GM21390 (cell line): ENCODE measurements around the gene SELENOM.
"Not testable (repeated sequence)": the region's sequence is repeated elsewhere in the genome, so short reads cannot be mapped to it uniquely, and the experiment has no call there.

ENCODE experiments used
- ATAC-seq: cut with Tn5 transposase; IDR thresholded peaks from one replicate; pipeline ENCODE4 v1.9.1; 2021; ENCODE audit not compliant: unreplicated experiment

Gene SELENOM

GRCh38 chr22:31080164-31080847 is 27.1 kb downstream of the SELENOM start:
- no peak for ATAC-seq

- no peak for ATAC-seq
These were observed 28.2 kb downstream of the SELENOM start for GRCh38 chr22:31079095-31079642.

- not testable (repeated sequence) for ATAC-seq
These were observed 29.0 kb downstream of the SELENOM start for GRCh38 chr22:31078389-31078788.

- ATAC-seq = no peak
These were observed 29.7 kb downstream of the SELENOM start for GRCh38 chr22:31077681-31078080.

- no peak for ATAC-seq
These were observed 31.4 kb downstream of the SELENOM start for GRCh38 chr22:31075961-31076360.

- not testable (repeated sequence) for ATAC-seq
These were observed 33.7 kb downstream of the SELENOM start for GRCh38 chr22:31073545-31074145.

GRCh38 chr22:31073125-31073524 is 34.2 kb downstream of the SELENOM start:
- ATAC-seq = not testable (repeated sequence)

- not testable (repeated sequence) for ATAC-seq
These were observed 37.6 kb downstream of the SELENOM start for GRCh38 chr22:31069691-31070314.

GRCh38 chr22:31068970-31069369 is 38.4 kb downstream of the SELENOM start:
- no peak for ATAC-seq

- no peak for ATAC-seq
These were observed 43.0 kb downstream of the SELENOM start for GRCh38 chr22:31064369-31064768.

GRCh38 chr22:31062566-31063230 is 44.7 kb downstream of the SELENOM start:
- ATAC-seq = no peak

- ATAC-seq = not testable (repeated sequence)
These were observed 47.7 kb downstream of the SELENOM start for GRCh38 chr22:31059663-31060062.

GRCh38 chr22:31056986-31057599 is 50.3 kb downstream of the SELENOM start:
- no peak for ATAC-seq

- ATAC-seq = no peak
These were observed 51.7 kb downstream of the SELENOM start for GRCh38 chr22:31055635-31056159.

- no peak for ATAC-seq
These were observed 52.2 kb downstream of the SELENOM start for GRCh38 chr22:31055117-31055634.
